MG63 (cell line): ENCODE measurements around the gene ISY1. TPM values are rescaled to one million over a fixed set of nuclear protein-coding genes. Genes with fewer than 3 reads are reported as not detected.
"Not testable (repeated sequence)": the region's sequence is repeated elsewhere in the genome, so short reads cannot be mapped to it uniquely, and the experiment has no call there.

Experiments
- DNase-seq: peaks from one replicate; pipeline ENCODE4 v3.0.0-alpha.2; 2020
- H3K27me3 ChIP-seq: fragments of 250-450 bp; sonication (Bioruptor Pico); 2 replicates; pipeline ENCODE4 v1.5.1; 2020; ENCODE audit warnings: mild to moderate bottlenecking, moderate library complexity
- H3K36me3 ChIP-seq: fragments of 250-450 bp; sonication (Bioruptor Pico); 2 replicates; pipeline ENCODE4 v1.5.1; 2020; ENCODE audit warnings: mild to moderate bottlenecking, moderate library complexity
- H3K4me3 ChIP-seq: fragments of 250-450 bp; sonication (Bioruptor Pico); 2 replicates; pipeline ENCODE4 v1.5.1; 2020; ENCODE audit warnings: mild to moderate bottlenecking, moderate library complexity
- H3K9me3 ChIP-seq: fragments of 250-450 bp; sonication (Bioruptor Pico); 2 replicates; pipeline ENCODE4 v1.5.1; 2020; ENCODE audit warnings: mild to moderate bottlenecking, moderate library complexity
- total RNA-seq: library from RNA; depleted of rRNA; stranded (reverse); fragments of >200 nt; shearing (Covaris generic); gene quantifications from 2 replicates; pipeline ENCODE4 v1.2.3, GENCODE V29; 2014; ENCODE audit warnings: low replicate concordance; rRNA removed

The ISY1 gene
- total RNA-seq: 64.0 and 107 TPM in 2 replicates

DNA sequence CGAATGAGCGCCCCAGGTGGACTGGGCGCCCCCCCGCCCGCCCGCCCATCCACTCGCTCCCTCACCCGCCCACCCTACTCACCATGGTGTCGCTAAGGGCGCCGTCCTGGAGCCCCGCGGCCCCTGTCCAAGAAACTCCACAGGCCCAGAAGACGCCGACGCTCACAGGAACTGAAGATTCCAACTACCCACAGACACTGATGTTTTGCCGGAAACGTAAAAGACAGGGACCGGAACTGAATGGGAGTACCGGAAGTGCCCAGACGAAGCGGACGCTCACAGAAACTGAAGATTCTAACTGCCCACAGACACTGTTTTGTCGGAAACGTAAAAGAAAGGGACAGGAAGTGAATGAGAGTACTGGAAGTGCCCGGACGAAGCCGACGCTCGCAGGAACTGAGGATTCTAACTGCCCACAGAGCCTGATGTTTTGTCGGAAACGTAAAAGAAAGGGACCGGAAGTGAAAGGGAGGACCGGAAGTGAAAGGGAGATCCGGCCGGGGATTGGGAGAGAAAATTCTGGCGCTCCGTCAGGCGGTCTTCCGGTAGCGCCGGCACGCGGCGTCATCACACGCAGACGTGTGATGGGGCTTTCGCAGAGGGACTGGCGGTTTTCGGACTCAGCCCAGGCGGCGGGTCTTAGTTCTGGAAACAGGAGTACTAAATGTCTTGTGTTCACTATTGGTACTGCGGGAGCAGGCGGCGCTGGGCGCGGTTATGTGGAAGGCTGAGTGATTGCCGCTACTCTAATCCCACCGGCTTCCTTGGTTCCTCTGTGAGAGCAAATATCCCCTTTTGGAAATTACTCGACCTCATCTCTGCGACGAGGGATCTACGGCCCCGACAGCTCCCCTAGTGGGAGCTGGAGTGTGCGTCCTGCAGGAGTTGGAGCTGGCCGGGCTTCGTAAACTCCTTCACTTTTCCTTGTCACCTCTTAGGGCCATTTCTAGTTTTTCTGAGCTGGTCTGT, at the start of gene ISY1:
Gene ISY1, minus strand, starts transcription at position 173 of the 969 bp plus-strand sequence. Its CDS starts 88 bp downstream, at position 85.
- Histone ChIP-seq H3K27me3 (no peaks in the 10 kb centered on the region), H3K9me3 (no peaks in the 10 kb centered on the region), H3K4me3 (peak within 1 kb of the TSS; percentile 72), H3K36me3 (peaks cover 39% of the 10 kb centered on the region)
- DNase-seq: peak; percentile 94

DNA sequence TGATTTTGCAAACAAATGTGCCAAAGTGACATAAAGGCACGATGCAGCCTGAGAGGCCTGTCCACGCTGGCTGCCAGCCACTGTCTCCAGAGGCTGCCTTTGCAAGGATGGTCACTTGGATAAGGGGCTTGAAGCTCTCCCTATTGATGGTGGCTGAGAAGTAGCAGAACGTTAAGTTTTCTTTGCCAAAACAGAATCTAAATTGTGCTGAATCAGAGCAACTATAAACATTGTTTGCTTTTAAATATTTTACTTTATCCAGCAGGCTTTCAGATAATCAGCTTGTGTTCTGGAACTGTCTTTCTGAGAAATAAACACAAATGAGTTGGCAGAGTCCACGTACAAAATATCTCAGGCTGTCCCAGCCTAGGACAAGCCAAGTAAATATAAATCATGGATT, 46.6 kb upstream of the ISY1 start:
- Histone ChIP-seq H3K9me3 (no peaks in the 10 kb centered on the region), H3K4me3 (no peak overlapping the region), H3K27me3 (no peaks in the 10 kb centered on the region), H3K36me3 (no peaks in the 10 kb centered on the region)
- DNase-seq: peak; percentile 29

DNA sequence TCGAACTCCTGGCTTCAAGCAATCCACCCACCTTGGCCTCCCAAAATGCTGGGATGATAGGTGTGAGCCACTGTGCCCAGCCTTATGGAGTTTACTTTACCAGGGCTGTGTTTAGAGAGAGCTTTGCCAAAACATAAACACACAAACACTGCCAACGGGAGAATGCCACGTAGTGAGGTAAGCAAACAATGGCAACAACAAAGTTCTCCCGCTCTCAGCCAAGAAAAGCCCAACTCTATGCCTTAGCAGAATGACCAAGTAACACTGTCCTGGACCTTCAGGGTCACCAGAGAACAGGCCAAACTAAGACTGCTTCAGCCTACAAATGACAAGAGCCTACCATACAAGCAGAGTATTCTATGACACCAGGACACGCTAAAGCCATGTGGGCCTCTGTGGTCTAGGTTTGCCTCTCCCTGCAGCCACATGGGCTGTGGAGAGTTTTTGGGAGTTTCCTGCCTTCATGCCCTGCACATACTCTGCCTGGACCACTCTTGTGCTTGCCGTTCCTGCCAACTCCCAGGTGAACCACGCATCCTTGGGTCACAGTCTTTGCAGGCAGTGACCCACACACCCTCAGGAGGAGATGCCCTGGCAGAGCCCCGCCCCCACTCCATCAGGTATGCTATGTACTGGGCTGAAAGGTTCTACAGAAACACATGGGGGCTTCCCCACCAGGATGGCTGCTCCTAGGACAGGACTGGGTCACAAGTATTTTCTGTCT, 44.4 kb upstream of the ISY1 start:
- DNase-seq: peak; percentile 20
- Histone ChIP-seq H3K27me3 (no peaks in the 10 kb centered on the region), H3K4me3 (no peak overlapping the region), H3K9me3 (no peaks in the 10 kb centered on the region), H3K36me3 (no peaks in the 10 kb centered on the region)

DNA sequence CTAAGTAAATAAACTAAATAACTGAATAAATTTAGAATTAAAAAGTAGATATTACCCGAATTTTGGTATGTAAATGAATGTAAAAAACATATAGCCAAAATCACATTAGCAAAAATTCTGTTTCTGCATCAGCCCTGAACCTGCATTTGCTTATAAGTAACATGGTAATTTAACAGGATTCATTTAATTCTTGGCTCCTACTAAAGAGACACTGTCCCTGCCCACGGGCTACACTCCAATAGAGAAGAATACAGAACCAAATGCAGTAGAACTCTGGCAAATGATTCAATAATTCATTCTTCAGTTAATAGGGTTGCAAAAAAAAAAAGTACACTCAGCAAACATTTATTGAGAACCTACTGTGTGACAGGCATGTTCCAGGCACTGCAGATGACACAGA, 43.6 kb upstream of the ISY1 start:
- no peaks in the 10 kb centered on the region for H3K27me3 ChIP-seq
- DNase-seq: no peak
- no peaks in the 10 kb centered on the region for H3K36me3 ChIP-seq
- no peak overlapping the region for H3K4me3 ChIP-seq
- H3K9me3 ChIP-seq: no peaks in the 10 kb centered on the region

DNA sequence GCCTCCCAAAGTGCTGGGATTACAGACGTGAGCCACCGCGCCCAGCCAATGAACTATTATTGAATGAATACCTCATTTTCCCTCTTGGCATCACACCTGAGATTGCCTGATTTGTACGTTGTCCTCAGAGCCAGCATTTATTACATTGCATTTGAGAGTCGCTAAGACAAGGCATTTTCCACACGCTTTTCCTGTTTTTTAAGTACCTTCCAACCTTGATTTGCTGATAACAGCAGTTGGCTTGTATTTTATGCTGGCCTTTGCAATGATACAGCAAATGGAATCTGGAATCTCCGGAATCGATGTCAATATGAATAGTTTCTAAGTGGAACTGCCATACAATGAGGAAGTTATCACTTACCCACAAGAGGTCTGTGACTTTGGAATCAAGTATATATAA, 38.5 kb upstream of the ISY1 start:
- no peak for DNase-seq
- Histone ChIP-seq H3K36me3 (no peaks in the 10 kb centered on the region), H3K4me3 (no peak overlapping the region), H3K27me3 (no peaks in the 10 kb centered on the region), H3K9me3 (no peaks in the 10 kb centered on the region)

DNA sequence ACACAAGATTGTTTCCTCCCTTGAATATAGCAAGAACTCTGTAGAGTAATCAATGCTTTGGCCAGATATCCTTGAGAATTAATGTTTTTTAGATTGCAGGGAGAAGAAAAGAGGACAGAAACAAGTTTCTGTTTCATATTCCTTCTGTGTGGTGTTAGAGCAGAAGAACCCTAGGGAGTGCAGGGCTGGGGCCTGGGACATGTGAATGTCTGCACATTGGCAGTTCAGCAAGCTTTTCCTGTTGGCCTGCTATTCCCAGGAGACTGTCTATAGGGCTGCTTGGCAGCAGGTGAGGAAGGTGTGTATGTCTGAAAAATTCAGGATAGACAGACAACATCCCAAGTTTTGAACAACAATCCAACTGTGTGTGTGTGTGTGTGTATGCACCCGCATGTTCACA, 36.5 kb upstream of the ISY1 start:
- Histone ChIP-seq H3K27me3 (no peaks in the 10 kb centered on the region), H3K4me3 (no peak overlapping the region), H3K9me3 (no peaks in the 10 kb centered on the region), H3K36me3 (no peaks in the 10 kb centered on the region)
- no peak for DNase-seq

DNA sequence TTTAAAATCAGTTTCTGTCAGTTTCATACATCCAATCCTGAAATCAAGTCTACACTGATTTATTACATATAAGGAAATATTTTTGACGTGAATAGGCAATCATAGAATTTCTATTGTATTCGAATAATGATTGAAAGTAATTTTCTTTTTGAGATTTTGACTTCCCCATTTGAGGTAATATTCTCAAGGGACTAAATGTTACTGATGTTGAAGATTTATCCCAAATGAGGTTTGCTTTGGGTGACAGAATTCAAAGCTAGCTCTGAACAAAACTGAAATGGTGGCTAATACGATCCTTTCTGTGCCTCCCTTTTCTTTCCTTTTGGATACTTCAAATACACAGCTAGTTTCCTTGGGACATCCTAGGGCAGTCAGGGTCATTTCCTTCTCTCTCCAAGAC, 35.7 kb upstream of the ISY1 start:
- Histone ChIP-seq H3K4me3 (no peak overlapping the region), H3K27me3 (no peaks in the 10 kb centered on the region), H3K36me3 (no peaks in the 10 kb centered on the region), H3K9me3 (no peaks in the 10 kb centered on the region)
- DNase-seq: no peak

DNA sequence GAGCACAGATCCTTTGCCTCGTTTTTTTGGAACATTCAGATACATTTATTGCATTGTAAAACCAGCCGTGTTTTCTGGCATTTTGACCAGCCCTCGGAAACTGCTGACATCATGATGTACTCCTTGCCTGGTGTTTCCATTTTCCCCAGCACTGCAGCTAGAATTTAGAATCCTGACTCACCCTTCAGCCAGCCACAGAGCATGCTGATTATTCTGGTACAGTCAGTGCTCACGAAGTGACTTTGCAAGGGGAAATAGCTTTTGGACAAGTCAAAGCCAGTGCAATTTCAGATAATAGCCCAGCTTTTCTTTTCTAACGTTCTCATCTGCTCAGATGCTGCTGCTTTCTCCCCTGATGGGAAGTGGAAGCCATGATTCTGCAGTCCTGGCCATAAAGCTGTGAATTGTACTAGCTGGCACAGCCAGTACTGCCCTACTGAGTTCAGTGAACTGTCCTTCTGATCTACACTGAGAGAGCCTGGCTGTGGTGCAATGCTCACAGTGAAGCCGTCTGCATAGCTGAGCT, 34.9 kb upstream of the ISY1 start:
- 0 out of 2 replicates have a peak overlapping the region, but pooled peaks have one; percentile 2 for H3K4me3 ChIP-seq
- no peaks in the 10 kb centered on the region for H3K9me3 ChIP-seq
- peak; percentile 89 for DNase-seq
- H3K27me3 ChIP-seq: no peaks in the 10 kb centered on the region
- no peaks in the 10 kb centered on the region for H3K36me3 ChIP-seq

DNA sequence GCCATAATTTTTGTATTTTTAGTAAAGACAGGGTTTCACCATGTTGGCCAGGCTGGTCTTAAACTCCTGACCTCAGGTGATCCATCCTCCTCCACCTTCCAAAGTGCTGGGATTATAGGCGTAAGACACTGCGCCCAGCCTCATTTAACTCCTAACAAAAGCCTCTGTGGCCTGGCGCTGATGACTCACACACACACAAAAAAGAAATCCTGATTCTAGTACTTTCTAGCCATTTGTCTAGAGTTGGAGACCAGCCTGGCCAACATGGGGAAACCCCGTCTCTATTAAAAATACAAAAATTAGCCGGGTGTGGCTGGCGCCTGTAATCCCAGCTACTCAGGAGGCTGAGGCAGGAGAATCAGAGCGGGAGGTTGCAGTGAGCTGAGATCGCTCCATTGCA, 28.9 kb upstream of the ISY1 start:
- H3K9me3 ChIP-seq, H3K36me3 ChIP-seq, H3K4me3 ChIP-seq, DNase-seq, H3K27me3 ChIP-seq: not testable (repeated sequence)

DNA sequence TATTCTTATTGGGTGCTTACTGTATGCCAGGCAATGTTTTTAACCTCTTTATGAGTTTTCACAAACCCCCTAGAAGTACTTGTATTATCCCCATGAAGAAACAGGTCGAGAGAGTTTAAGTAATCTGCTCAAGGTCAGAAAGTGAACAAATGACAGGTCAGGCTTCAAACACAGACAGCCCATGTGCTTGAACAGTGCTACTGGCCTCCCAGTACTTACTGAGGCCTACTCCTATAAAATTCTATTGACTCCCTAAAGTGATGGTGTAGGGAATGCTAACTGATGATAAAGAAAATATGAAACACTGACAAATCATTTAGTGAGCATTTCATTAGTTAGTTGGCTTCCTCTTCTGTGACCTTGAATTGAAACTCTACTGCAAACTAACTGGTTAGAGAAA, 27.0 kb upstream of the ISY1 start:
- Histone ChIP-seq H3K4me3 (no peak overlapping the region), H3K27me3 (no peaks in the 10 kb centered on the region), H3K9me3 (no peaks in the 10 kb centered on the region), H3K36me3 (peaks cover 8% of the 10 kb centered on the region)
- DNase-seq: no peak

DNA sequence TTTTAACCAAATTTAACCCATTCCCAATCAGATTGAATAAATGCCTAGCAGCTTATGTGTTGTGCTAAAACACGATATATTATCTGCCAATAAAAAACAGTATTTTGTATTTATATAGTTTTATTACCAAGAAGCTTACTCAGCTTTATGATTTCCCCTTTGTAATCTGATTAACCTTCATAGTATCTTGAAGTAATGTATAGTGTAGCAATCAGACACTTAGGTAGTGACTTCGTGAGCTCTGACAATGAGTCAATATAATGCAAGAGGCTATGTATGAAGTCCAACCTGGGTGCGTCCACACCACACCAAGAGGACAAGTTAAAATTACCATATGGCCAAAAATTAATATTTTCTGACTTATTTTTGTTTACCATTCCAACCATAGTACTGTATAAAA, 24.9 kb upstream of the ISY1 start:
- no peak overlapping the region for H3K4me3 ChIP-seq
- H3K9me3 ChIP-seq: no peaks in the 10 kb centered on the region
- no peaks in the 10 kb centered on the region for H3K27me3 ChIP-seq
- peaks cover 25% of the 10 kb centered on the region for H3K36me3 ChIP-seq
- DNase-seq: no peak

DNA sequence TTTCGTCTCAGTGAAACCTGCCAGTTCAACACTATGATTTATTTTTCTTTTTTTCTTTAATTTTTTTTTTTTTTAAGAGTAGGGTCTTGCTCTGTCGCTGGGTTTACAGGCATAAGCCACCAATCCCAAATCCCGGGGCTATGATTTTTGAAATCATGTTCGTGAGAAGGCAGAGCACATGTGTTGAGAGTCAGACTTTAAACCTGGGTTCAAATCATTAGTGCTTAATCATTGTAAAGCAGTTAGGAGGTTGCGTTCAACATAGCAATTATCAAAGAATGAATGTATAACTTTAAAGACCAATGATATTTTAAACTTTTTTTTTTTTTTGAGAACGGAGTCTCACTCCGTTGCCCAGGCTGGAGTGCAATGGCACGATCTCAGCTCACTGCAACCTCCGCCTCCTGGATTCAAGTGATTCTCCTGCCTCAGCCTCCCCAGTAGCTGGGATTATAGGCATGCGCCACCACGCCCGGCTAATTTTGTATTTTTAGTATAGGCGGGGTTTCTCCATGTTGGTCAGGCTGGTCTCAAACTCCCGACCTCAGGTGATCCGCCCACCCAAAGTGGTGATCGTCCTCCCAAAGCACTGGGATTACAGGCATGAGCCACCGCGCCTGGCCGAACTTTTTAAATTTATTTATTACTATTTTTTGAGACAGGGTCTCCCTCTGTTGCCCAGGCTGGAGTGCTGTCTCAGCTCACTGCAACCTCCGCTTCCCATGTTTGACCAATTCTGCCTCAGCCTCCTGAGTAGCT, 24.1 kb upstream of the ISY1 start:
- H3K27me3 ChIP-seq, H3K9me3 ChIP-seq, DNase-seq: not testable (repeated sequence)
- Histone ChIP-seq H3K36me3 (peaks cover 31% of the 10 kb centered on the region), H3K4me3 (peak overlapping the region; percentile 93)

DNA sequence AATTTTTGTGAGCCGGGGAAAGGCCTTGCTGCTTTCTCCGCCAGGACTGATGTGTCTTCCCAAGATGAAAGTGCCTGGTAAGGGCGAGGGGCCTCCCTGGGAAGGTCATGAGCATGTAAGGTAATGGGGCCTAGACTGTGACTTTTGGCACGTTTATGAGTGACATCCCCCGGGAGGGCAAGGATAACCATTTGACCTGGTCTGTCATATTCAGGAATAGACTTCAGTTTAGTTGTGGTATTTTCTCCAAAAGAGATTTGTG, 23.5 kb upstream of the ISY1 start:
- H3K9me3 ChIP-seq: no peaks in the 10 kb centered on the region
- peaks cover 37% of the 10 kb centered on the region for H3K36me3 ChIP-seq
- no peaks in the 10 kb centered on the region for H3K27me3 ChIP-seq
- DNase-seq: peak; percentile 28
- H3K4me3 ChIP-seq: peak overlapping the region; percentile 93

DNA sequence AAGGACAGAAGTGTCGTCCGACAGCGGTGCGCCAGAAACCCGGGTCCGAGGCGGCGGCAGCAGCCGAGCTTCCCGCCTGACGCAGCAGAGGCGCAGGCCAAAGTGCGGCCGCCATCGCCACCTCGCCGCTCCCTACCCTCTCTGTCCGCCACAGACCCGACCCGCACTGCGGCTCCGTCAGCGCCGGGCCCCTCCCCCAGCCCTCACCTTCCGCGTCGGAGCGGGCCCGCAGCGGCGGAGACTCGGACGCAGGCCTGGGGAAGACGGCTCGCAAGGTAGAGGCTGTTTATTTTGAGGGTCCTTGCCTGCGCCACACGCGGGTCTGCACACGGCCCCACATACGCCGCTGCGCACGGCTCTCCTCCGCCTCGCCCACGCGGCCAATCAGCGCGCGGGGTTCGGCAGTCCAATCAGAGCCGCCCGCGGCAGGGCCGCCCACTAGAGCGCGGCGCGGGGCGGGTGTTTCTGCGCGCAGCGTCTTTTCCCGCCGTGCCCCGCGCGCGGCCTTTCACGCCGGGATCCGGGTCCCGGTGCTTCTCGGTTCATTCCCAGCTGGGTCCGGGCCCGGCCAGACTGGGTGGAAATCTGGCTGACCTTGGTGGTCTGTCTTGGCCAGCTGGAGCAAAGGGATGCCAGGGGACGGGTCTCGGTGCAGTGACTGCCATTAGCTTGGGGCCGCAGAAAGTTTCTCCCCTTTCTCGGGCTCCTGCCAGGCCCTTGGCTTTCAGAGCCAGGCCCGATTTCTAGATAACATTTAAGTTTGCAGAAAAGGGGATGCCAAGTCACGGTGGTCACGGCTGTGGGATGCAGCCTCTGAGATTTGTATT, 22.9 kb upstream of the ISY1 start, which contains the start of gene CNBP:
Gene CNBP, minus strand, starts transcription at position 328 of the 827 bp plus-strand sequence. CDS start 12,139 bp downstream, outside the sequence.
- peak within 1 kb of the TSS; percentile 93 for H3K4me3 ChIP-seq
- H3K36me3 ChIP-seq: peaks cover 43% of the 10 kb centered on the region
- no peaks in the 10 kb centered on the region for H3K27me3 ChIP-seq
- no peaks in the 10 kb centered on the region for H3K9me3 ChIP-seq
- peak; percentile 98 for DNase-seq

DNA sequence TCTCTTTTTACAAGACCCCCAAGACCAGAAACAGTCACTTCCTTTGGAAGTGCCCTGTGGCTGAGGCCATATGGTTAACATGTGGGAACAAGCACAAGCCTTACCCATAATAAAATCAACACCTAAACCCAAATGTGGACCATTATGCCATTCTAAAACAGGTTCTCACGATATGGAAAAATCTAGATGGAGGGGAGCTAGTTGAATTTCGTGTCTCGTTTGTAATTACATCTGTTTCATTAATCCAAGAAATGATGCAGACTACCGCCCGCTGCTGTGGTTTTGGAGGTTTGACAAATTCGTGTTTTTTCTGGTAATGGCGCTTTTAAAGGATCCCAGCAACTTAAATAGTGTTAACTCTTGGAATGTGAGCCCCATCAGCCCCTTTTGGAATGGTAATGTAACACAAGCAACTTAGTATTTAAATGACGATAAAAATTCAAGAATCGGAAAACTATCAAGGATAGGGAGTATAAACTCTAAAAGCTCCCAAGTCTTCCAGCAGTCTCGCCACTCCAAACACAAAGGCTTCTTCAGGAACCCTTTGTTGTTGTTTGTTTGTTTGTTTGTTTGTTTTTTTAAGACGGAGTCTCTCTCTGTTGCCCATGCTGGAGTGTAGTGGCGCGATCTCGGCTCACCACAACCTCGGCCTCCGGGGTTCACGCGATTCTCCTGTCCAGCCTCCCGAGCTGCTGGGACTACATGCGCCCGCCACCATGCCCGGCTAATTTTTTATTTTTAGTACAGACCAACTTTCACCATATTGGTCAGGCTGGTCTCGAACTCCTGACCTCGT, 21.7 kb upstream of the ISY1 start:
- Histone ChIP-seq H3K36me3 (peaks cover 54% of the 10 kb centered on the region), H3K9me3 (no peaks in the 10 kb centered on the region), H3K4me3 (peak overlapping the region; percentile 93), H3K27me3 (no peaks in the 10 kb centered on the region)
- DNase-seq: no peak
